ENCODE data around the gene HOMER3.

The HOMER3 gene

DNA sequence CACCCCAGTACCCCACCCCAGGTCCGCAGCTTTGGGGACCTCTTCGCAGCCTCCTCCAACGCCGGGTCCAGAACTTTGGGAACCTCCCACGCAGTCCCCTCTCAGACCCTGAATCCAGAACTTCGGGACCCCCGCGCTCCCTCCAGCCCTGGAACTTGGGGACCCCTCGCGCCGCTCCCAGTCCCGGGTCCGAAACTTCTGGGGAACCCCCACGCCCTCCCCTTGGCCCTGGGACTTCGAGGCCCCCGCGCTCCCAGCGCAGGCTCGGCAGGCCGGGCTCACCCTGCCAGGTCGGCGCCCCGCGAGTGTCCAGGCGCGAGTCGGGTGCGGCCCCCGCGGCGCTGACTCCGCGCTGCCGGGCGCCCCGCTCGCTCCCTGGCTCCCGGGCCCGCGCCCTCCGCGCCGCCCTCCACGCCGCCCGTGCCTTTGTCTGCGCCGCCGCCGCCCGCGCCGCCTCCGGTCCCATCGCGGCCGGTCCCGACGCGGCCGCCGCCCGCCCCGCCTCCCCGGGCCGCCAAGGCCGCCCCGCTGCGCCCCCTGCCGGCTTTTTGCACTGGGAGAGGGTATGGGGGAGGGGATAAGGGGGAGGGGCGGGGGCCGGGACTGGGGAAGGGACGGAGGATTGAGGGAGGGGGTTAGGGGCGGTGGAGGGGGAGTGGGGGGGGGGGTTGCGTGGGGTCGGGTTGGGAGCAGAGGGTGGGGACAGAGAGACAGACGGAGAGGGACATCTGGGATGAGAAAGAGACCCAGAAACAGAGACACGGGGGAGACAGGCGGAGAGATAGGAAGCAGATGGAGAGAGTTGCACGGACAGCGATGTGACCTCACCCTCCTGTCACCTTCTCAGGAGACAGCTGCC is at the start of gene HOMER3:
Gene HOMER3 (minus strand): TSS at position 449 of the 859 bp plus-strand sequence. CDS start 2,235 bp downstream, outside the sequence.
- peak; percentile 85 for DNase-seq (ENCODE audit: low spot score)

DNA sequence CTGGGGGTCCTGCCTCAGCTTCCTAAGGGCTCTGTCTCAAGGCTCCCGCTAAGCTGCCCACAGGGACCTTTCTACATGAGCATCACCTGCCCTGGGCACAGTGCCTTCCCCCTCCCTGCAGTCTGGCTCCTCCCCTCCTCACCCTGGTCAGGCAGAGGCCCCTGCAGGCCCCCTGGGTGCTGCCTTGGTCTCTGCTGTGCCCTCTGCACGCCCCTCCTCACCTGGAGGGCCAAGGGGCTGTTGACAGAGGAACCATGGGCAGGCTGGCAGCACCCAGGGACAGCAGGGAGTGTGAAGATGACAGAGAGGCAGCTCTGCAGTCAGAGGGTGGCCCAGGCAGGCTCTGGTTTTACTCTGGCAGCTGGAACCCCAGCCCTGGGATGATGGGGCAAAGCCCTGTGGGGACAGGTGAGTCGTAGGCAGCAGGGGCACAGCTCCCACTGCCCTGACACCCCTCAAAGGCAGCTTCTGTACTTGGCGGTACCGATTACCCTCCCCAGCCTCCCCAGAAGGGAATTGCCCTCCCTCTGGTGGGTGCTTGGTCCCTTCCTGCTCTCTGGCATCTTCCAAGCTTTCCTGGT is 49.2 kb upstream of the HOMER3 start:
- no peak for DNase-seq (ENCODE audit: low spot score)

- DNase-seq (ENCODE audit: low spot score), result no peak
These were observed 48.3 kb upstream of the HOMER3 start for GRCh38 chr19:18989316-18989715.

DNA sequence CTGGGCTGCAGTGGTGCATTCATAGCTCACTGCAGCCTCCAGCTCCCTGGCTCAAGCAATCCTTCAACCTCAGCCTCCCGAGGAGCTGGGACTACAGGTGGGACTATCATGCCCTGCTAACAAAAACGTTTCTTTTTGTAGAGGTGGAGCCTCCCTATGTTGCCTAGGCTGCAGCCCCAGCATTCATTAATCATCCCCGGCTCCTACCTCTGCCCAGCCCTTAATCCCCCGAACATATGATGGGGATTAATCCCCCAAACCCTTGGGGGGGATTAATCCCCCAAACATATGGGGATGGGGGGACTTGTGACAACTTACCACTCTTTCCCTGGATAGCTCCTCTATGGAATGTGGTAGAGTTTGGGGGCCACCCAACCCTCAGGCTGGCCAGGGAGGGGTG is 46.4 kb upstream of the HOMER3 start:
- DNase-seq (ENCODE audit: low spot score), result no peak

- no peak for DNase-seq (ENCODE audit: low spot score)
These were observed 44.2 kb upstream of the HOMER3 start for GRCh38 chr19:18985257-18985656.

DNA sequence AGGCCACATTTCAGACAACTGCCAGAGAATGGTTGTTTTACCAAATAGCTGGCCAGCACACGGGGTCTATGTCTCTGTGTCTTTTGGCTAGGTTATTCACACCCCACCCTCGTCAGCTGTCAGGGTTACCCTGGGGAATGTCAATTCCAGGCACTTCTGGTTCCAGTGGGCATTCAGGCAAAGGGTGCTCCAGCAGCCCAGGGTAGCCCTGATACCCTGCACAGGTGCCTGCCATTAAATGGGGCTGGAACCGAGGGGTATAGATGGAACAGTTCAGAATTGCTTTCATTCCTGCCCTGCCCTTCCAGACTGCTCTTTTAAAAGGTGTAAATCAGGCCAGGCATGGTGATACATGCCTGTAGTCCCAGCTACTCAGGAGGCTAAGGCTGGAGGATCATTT is 43.2 kb upstream of the HOMER3 start:
- no peak for DNase-seq (ENCODE audit: low spot score)

DNA sequence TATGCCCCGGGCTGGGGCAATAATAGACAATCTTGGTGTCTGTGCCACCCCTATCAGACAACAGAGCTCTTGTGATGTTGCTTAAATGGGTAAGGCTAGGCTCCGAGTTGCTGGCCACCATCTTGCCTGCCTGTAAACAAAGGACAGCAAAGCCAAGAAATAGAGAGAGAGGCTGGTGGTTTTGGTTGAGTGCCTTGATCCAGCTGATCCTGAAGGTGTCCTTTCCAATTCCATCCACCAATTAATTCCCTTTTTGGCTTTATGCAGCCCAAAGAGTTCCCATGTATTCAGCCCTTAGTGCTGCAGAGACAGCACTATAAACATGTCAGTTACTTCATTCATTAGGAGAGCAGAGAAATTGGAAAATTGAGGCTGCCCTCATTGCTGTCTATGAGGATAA is 41.7 kb upstream of the HOMER3 start:
- DNase-seq (ENCODE audit: low spot score), result no peak

DNA sequence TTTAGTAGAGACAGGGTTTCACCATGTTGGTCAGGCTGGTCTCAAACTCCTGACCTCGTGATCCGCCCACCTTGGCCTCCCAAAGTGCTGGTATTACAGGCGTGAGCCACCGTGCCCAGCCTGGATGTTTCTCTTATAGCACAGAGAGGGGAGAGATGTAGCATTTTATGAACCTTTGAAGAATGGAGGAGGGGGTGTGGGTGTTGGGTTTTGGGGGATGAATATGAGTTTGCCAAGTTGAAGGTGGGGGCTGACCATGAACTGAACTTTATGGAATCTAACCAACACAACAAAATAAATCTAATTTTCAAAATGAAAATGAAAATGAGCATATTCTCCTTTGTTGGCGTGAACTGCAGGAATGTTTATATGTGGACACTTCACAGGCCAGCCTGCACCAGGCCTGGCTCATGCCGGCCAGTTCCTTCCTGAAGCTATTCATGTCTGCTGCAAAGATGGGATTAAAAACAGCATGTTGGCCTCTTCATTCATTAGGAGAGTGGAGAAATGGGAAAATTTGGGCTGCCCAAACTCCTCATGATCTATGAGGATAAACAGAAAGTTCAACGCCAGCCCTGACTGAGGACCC is 39.5 kb upstream of the HOMER3 start:
- no peak for DNase-seq (ENCODE audit: low spot score)

GRCh38 chr19:18978616-18979015 is 37.6 kb upstream of the HOMER3 start:
- no peak for DNase-seq (ENCODE audit: low spot score)

DNA sequence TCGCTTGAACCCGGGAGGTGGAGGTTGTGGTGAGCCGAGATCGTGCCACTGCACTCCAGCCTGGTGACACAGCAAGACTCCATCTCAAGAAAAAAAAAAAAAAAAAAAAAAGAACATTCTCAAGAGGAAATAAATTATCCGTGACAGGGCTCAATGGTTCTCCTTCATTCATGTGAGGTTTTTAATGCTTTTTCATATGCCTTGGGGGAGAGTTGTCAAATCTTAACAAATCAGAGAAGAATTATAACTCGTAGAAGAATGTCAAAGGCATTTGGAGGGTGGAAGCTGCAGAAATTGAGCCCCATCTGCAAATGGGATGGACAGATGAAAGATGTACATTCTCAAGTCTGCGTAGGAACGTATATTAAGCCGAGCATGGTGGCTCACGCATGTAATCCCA is 34.9 kb upstream of the HOMER3 start:
- peak; percentile 89 for DNase-seq (ENCODE audit: low spot score)

GRCh38 chr19:18975011-18975410 is 34.0 kb upstream of the HOMER3 start:
- no peak for DNase-seq (ENCODE audit: low spot score)

- DNase-seq (ENCODE audit: low spot score), result no peak
These were observed 31.8 kb upstream of the HOMER3 start for GRCh38 chr19:18972851-18973250.

GRCh38 chr19:18972301-18972811 is 31.3 kb upstream of the HOMER3 start:
- no peak for DNase-seq (ENCODE audit: low spot score)

DNA sequence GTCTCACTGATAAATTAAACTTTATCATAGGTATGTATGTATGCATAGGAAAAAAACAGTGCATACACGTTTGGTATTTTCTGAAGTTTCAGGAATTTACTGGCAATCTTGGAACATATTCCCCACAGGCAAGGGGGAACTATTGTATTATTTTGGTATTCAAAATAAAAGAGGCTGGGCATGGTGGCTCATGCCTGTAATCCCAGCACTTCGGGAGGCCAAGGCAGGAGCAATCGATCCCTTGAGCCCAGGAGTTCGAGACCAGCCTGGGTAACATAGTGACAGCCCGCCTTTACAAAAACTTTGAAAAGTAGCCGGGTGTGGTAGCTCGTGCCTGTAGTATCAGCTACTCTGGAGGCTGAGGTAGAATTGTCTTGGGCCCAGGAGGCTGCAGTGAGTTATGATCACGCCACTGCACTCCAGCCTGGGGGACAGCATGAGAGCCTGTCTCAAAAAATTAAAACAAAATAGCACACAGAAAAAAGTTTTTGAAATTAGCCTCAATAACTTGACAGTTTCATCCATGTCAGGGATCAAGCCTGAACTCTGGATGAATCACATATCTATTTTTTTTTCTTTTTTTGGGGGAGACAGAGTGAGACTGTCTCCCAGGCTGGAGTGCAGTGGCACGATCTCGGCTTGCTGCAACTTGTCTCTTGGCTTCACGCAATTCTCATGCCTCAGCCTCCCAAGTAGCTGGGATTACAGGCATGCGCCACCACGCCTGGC is 29.1 kb upstream of the HOMER3 start:
- no peak for DNase-seq (ENCODE audit: low spot score)

DNA sequence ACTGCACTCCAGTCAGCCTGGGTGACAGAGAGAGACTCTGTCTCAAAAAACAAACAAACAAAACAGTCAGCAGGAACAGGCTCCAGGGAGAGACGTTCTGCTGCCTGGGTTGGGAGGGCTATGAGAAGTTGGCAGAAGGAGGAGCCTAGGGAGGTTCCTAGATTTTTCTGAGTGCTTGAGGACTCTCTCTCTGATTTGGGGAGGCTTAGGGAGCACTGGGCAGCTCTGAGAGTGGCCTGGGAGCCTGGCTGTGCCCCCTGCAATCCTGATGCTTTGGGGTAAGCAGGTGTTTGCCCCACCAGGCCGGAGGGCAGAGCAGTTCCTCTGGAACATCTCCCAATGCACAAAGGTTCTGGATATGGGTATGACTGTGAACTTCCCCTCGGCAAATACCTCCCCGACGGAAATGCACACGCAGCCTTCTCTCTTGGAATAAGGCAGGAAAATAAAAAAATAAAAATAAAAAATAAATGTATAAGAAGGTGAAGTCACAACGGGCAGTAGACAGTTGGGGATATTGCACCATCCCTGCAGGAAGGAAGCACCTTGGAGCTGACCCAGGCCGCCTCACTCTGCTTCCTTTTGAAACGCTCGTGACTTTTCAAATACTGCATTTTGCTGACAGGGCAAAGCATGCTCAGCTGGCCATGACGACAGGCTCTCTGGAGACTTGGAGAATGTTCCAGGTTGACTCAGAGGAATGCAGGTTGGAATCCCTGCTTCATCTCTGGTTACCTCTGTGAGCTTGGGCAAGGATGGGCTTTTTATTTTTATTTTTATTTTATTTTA is 26.5 kb upstream of the HOMER3 start:
- no peak for DNase-seq (ENCODE audit: low spot score)

- DNase-seq (ENCODE audit: low spot score), result no peak
These were observed 25.3 kb upstream of the HOMER3 start for GRCh38 chr19:18966307-18966706.

- DNase-seq (ENCODE audit: low spot score), result no peak
These were observed 23.1 kb upstream of the HOMER3 start for GRCh38 chr19:18964121-18964520.

- DNase-seq (ENCODE audit: low spot score), result no peak
These were observed 21.0 kb upstream of the HOMER3 start for GRCh38 chr19:18961767-18962620.

DNA sequence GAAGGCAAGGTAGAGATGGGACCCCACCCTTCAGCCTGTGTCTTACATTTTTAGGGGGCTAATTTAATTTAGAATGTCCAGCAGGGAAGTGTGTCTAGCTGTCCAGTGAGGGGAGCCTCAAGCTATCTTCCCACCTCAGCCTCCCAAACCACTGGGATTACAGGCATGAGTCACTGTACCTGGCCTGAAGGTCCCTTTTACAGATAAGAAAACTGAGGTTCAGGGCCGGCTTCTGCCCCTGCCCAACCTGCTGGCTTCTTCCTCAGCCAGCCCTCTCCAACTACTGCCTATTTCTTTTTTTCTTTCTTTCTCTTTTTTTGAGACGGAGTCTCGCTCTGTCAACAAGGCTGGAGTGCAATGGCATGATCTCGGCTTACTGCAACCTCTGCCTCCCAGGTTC is 19.4 kb upstream of the HOMER3 start:
- DNase-seq (ENCODE audit: low spot score), result no peak

DNA sequence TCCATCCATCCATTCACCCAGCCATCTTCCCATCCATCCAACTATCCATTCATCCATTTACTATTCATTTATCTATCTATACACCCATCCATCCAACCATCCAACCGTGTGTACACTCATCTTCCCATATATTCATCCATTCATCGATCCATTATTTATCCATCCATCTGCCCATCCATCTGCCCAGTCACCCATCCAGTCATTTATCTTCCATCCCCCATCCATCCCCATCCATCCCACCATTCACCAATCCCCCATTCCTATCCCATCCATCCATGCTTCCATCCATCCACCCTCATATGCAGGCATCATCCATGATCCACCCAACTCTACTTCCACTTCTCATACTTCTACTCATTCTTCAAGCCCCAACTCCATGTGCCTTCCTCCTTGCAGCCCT is 14.0 kb upstream of the HOMER3 start:
- DNase-seq (ENCODE audit: low spot score), result no peak

DNA sequence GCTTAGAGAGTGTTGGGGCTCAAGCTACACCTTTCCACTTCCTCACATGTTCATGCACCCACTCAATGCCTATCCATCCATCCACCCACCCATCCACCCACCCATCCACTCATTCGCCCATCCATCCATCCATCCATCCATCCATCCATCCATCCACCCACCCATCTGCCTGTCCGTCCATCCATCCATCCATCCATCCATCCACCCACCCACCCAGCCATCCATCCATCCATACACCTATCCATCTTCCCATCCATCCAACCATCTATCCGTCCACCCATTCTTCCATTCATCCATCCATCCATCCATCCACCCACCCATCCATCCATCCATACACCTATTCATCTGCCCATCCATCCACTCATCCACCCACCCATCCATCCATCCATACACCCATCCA is 13.1 kb upstream of the HOMER3 start:
- DNase-seq (ENCODE audit: low spot score), result no peak
